Astrocyte of the spinal cord (primary cell): ENCODE data around the gene CMTR1.

Experiments used
- DNase-seq: peaks from one replicate; pipeline ENCODE4 v3.0.0; 2011; ENCODE audit warnings: low read depth, low spot score
- H3K4me3 ChIP-seq: 2 replicates; pipeline ENCODE4 v1.5.1; 2011; ENCODE audit warnings: low read depth, mild to moderate bottlenecking, low read length, moderate library complexity
- in situ Hi-C: cut with HindIII; loops from 2 replicates; pipeline ENCODE4 v1.10.0; 2017; ENCODE audit warnings: low sequenced_read_pairs
- TF ChIP-seq, protein P1 (sequence below): IDR thresholded peaks from 2 replicates; pipeline ENCODE4 v1.5.1; 2012; ENCODE audit warnings: low read depth, mild to moderate bottlenecking, low read length, inconsistent platforms

Gene CMTR1

GRCh38 chr6:37477191-37477590 is 44.2 kb downstream of the CMTR1 start:
- in situ Hi-C loops, result no loop called here
- TF ChIP-seq, protein P1, sequence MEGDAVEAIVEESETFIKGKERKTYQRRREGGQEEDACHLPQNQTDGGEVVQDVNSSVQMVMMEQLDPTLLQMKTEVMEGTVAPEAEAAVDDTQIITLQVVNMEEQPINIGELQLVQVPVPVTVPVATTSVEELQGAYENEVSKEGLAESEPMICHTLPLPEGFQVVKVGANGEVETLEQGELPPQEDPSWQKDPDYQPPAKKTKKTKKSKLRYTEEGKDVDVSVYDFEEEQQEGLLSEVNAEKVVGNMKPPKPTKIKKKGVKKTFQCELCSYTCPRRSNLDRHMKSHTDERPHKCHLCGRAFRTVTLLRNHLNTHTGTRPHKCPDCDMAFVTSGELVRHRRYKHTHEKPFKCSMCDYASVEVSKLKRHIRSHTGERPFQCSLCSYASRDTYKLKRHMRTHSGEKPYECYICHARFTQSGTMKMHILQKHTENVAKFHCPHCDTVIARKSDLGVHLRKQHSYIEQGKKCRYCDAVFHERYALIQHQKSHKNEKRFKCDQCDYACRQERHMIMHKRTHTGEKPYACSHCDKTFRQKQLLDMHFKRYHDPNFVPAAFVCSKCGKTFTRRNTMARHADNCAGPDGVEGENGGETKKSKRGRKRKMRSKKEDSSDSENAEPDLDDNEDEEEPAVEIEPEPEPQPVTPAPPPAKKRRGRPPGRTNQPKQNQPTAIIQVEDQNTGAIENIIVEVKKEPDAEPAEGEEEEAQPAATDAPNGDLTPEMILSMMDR, result no peak
- no peak overlapping the region for H3K4me3 ChIP-seq
- no peak for DNase-seq

- in situ Hi-C loops, result no loop called here
- TF ChIP-seq, protein P1, result no peak
- DNase-seq, result no peak
- H3K4me3 ChIP-seq, result no peak overlapping the region
These were observed 44.8 kb downstream of the CMTR1 start for GRCh38 chr6:37477656-37478435.

- H3K4me3 ChIP-seq, result no peak overlapping the region
- TF ChIP-seq, protein P1, result no peak
- in situ Hi-C loops, result no loop called here
- DNase-seq, result no peak
These were observed 45.8 kb downstream of the CMTR1 start for GRCh38 chr6:37478827-37479226.

DNA sequence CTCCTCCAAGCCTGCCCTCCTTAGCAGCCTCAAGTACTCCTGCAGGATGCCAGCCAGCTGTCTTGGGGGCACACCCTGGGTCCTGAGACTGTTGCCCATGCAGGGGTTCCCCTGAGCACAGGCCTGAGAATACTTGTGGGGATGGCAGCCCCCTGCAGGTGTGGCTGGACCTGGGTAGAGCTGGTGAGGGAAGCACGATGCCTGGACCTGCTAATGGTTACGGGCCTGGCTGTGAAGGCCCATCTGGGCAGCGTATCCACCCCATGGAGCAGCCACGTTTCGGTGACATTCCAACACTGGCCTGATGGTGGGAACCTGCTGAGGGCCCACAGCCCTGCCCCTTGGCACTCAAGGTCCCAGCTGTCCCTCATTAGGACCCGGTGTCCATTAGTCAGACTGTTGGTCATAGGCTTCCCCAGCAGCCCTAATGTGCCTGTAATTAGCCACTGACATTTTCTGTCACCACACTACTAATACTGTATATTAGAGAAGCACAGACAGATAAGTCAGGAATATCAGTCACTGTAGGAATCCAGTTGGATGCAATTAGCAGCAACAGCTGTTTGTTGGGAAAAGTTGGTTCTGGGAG is 46.3 kb downstream of the CMTR1 start:
- no peak overlapping the region for H3K4me3 ChIP-seq
- TF ChIP-seq, protein P1, result no peak
- in situ Hi-C loops, result no loop called here
- no peak for DNase-seq

DNA sequence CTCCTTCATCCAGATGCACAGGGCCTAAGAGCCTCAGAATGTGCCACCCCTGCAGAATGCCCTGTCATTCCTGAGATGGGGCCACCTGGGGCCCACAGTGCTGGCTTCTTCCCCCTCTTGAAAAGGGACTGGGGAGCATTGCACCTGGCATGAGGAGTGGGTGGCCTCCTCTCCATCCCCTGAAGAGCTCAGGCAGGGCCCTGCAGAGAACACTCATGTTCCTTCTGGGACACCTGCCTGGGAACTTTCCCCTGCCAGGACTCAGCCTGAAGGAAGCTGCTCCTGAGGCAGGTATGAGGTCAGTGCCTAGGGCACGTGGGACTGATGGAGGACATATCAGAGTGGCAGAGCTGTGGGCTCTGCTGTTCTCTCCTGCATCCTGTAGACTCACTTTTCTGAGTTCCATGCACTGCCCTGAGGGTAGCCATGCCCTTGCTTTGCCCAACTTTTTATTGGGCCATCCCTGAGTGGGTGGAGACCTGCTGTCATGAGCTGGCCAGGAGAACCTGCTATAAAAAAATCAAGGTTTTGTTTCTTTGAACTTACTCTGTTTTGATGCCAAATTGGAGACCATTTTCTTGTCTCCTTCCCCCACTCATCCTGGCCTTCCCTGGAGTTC is 47.2 kb downstream of the CMTR1 start:
- TF ChIP-seq, protein P1, result no peak
- in situ Hi-C loops, result no loop called here
- no peak for DNase-seq
- H3K4me3 ChIP-seq, result no peak overlapping the region

- in situ Hi-C loops, result no loop called here
- DNase-seq, result no peak
These were observed 48.0 kb downstream of the CMTR1 start for GRCh38 chr6:37480951-37481534.

More at GRCh38 chr6:37480951-37481534, 48.0 kb downstream of the CMTR1 start:
- TF ChIP-seq, protein P1, result no peak
- no peak overlapping the region for H3K4me3 ChIP-seq
